ENCODE results near the gene PILRB. TPM values are rescaled to one million over a fixed set of nuclear protein-coding genes. Genes with fewer than 3 reads are reported as not detected.
"Not testable (repeated sequence)": the region's sequence is repeated elsewhere in the genome, so short reads cannot be mapped to it uniquely, and the experiment has no call there.

The PILRB gene
- total RNA-seq, 2 donors from 2014 or later: 11.6 to 12.5 TPM

DNA sequence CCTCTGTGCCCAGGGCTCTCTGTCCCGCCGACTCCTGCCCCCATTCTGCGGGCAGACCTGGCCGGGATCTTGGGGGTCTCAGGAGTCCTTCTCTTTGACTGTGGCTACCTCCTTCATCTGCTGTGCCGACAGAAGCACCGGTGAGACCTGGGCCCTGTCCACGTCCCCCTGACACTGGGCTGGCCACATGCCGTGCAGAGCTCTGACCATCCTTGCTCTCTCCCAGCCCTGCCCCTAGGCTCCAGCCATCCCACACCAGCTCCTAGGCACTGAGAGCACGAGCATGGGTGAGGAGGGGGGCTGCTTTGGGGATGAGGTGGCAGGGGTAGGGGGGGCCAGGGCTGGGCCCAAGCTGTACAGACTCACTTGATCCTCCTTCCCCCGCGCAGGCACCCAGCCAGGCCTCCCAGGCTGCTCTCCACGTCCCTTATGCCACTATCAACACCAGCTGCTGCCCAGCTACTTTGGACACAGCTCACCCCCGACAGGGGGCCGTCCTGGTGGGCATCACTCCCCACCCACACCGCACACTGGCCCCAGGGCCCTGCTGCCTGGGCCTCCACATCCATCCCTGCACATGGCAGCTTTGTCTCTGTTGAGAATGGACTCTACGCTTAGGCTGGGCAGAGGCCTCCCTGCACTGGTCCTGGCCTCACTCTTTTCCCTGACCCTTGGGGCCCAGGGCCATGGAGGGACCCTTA is 4.8 kb upstream of the PILRB start:
- no peak for DNase-seq
- ATAC-seq: no peak
- intact Hi-C loops (cut with DNase I): no loop called here

DNA sequence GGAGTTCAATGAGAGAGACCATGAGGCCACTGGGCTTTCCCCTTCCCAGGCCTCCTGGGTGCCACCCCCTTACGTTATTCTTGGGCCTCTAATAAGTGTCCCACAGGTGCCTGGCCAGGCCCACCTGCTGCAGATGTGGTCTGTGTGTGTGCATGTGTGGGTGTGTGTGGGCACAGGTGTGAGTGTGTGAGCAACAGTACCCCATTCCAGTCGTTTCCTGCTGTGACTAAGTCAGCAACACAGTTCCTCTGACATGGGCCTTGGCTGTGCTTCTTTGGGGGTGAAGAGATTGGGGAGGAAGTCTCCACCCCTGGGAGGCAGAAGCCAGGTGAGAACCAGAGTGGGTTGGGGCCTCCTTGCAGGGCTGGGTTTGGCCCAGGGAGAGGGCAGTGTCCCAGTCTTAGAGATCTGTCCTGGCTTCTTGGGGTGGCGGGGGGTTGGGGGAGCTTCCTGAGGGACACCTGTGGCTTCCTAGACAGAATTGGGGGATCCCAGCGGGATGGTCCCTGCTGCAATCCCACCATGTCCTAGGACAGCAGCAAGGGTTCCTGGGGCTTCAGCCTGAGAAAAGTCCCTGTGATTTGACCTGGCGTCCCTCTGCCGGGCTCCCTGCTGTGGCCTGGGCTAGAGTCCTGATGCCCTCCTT is 4.1 kb upstream of the PILRB start:
- intact Hi-C loops (cut with DNase I): no loop called here
- DNase-seq (no peak), ATAC-seq (no peak)

DNA sequence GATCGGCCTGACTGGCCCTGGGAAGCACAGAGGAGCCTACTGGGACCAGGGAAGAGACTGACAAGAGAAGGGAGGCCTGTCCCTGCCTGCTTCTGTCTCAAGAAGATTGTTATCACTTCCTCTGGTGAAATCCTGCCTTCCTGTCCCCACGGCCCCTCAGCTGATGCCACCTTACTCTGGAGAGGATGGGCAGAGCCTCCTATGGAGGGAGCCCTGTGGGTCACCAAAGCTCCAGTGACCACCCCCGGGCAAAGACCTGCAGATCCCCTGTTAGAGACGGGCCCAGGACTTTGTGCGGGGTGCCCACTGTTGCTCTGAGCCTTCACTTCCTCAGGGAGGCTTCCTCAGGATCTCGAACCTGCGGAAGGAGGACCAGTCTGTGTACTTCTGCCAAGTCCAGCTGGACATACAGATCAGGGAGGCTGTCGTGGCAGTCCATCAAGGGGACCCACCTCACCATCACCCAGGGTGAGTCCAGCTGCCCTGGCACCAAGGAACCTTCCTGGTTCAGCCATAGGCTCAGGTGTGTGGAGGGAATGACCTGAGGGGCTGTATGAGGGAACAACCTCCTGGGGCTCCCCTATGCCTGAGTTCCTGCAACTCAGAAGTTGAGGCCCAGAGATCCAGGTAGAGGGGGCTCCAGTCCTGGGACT is 1.4 kb upstream of the PILRB start:
- DNase-seq (no peak), ATAC-seq (no peak)
- intact Hi-C loops (cut with DNase I): no loop called here

DNA sequence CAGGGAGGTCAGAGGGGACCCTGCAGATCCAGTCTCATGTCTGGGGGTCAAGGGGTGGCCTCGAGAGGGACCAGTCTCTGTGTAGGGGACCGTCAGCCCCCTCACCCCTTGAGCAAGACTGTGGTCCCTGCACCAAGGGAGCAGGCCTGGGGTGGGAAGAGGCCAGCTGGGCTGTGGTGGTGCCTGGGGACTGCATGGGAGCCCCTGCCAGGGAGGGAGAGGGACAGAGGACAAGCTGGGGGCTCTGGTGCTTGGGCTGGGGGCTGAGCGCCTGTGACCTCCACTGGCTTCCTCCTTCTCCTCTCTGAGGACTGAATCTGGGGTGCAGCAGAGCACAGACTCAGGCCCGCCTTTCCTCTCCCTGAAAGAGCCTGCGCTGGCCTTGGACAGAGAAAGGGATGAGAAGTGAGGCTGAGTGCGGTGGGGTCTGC is 771 bp upstream of the PILRB start:
- DNase-seq (no peak), ATAC-seq (no peak)
- intact Hi-C loops (cut with DNase I): no loop called here

DNA sequence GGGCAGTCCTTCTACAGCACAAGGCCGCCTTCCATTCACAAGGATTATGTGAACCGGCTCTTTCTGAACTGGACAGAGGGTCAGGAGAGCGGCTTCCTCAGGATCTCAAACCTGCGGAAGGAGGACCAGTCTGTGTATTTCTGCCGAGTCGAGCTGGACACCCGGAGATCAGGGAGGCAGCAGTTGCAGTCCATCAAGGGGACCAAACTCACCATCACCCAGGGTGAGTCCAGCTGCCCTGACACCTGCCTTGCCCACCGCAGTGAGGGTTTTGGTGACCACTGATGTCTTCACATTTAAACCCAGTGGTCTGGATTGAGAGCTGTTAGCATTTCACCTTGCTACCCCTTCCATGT is 918 bp downstream of the PILRB start:
- intact Hi-C loops (cut with DNase I): no loop called here
- DNase-seq: no peak
- no peak for ATAC-seq

DNA sequence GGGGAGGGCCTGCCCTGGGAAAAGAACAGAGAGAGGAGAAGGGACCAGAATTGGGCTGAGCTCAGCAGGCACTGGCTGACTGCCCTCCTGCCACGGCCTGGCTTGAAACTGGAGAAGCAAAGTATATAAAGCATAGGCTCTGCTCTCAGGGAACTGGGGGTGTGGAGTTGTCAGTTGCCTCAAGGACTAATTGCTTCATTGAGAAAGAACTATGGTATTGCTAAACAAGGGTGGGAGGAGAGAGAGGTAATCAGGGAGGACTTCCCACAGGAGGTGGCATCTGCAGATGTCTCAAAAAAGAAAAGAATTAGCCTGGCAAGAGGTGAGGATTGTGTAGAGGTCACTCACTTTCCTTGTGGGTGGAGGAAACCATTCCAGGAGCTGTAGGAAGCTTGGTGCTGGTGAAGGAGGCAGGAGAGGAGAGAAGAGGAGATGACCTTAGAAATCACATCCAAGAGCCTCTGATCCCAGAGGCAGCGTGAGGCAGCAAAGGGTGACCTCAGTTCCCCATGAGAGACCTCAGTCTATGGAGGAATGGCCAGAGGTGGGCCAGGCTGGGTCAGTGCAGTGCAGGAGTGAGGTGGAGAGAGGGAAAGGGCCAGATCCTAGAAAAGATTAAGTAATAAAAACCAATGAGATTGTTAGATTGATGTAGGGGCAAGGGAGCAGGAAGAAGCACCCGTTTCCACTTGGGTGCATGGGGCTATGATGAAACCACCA is 2.4 kb downstream of the PILRB start:
- intact Hi-C loops (cut with DNase I): no loop called here
- DNase-seq (no peak), ATAC-seq (no peak)

DNA sequence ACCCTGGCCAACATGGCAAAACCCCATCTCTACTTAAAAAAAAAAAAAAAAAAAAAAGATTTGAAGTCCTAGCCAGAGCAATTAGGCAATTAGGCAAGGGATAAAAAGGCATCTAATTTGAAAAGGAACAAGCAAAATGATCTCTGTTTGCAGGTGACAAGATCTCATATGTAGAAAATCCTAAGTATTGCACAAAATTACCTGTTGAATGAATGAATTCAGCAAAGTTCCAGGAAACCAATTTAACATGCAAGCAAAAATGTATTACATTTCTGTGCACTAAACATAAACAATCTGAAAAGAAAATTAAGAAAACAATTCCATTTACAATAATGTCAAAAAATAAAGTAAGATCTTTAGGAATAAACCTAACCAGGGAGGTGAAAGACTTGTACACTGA is 5.2 kb downstream of the PILRB start:
- DNase-seq: no peak
- intact Hi-C loops (cut with DNase I): no loop called here
- ATAC-seq: no peak

DNA sequence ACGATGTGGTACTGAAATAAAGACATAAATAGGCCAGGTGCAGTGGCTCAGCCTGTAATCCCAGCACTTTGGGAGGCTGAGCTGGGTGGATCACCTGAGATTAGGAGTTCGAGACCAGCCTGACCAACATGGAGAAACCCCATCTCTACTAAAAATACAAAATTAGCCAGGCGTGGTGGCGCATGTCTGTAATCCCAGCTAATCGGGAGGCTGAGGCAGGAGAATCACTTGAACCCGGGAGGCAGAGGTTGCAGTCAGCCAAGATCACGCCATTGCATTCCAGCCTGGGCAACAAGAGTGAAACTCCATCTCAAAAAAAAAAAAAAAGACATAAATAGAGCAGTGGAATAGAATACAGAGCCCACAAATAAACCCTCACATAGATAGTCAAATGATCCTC is 5.9 kb downstream of the PILRB start:
- DNase-seq; intact Hi-C loops (cut with DNase I); ATAC-seq: not testable (repeated sequence)

DNA sequence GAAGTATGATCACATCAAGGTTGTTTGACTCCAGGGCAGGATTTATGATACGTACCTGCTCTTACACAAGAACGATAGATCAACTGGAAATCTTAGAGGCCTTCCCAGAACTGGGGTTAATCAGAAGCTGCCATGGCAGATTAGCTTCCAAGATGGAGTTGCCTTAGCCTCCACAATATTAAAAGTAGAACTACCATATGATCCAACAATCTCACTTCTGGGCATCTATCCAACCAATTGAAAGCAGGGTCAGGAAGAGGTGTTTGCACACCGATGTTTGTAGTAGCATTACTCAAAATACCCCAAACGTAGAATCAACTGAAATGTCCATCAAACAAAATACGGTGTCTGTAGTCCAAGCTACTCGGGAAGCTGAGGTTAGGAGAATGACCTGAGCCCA is 6.6 kb downstream of the PILRB start:
- no peak for ATAC-seq
- intact Hi-C loops (cut with DNase I): no loop called here
- no peak for DNase-seq

DNA sequence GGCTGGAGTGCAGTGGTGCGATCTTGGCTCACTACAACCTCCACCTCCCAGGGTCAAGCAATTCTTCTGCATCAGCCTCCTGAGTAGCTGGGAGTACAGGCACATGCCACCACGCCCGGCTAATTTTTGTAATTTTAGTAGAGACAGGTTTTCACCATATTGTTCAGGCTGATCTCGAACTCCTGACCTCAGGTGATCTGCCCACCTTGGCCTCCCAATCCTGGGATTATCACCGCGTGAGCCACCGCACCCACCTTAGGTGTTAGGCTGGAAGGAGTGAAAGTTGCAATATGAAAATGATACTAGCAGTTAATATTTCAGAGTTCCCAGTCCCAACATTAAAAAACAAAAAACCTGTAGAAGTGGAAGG is 8.1 kb downstream of the PILRB start:
- ATAC-seq; intact Hi-C loops (cut with DNase I); DNase-seq: not testable (repeated sequence)

DNA sequence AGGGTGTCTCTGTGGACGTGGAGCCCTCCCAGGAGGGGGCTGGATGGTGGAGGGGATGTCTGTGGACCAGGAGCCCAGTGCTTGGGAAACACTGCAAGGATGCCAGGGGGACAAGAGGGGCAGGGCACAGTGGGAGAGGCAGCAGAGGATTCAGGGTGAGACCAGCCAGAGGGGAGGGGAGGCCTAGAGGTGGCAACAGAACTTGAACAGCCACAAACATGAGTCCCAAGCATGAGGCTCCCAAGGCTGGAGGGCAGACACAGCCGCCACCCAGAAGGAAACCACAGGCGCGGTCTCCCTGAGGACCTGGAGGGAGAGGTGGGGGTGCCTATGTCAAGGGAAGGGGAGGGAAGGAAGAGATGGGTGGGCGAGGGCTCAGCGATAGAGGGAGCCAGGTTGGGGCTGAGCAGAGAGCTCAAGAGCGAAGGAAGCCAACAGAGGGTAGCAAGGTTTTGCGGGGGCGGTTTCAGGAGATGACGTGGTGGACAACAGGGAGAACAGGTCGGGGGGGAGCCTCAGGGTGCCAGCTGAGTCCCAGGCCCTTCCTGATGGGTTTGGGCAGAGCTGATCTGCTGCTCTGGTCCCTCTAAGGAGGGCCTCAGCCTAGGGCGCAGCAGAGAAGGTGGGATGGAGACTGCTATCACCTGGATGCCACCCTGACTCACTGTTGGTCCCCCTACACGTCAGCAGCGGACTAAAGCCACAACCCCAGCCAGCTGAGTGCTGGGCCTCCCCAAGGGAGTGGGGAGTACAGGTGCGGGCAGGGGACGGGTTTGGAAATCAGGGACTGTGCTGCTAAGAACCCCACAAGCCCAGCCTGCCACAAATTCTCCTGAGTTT is 8.7 kb downstream of the PILRB start:
- intact Hi-C loops (cut with DNase I): no loop called here
- ATAC-seq (no peak), DNase-seq (no peak)

DNA sequence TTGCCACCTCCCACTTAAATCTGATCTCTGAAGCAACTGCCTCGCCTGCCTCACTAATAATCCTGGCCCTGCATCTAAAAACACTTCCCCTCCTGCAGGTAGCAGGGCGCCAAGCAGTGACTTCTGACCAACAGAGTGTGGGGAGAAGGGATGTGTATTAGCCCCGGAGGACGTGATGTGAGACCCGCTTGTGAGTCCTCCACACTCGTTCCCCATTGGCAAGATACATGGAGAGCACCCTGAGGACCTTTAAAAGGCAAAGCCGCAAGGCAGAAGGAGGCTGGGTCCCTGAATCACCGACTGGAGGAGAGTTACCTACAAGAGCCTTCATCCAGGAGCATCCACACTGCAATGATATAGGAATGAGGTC is 9.3 kb downstream of the PILRB start:
- intact Hi-C loops (cut with DNase I): no loop called here
- ATAC-seq: no peak
- DNase-seq: no peak

DNA sequence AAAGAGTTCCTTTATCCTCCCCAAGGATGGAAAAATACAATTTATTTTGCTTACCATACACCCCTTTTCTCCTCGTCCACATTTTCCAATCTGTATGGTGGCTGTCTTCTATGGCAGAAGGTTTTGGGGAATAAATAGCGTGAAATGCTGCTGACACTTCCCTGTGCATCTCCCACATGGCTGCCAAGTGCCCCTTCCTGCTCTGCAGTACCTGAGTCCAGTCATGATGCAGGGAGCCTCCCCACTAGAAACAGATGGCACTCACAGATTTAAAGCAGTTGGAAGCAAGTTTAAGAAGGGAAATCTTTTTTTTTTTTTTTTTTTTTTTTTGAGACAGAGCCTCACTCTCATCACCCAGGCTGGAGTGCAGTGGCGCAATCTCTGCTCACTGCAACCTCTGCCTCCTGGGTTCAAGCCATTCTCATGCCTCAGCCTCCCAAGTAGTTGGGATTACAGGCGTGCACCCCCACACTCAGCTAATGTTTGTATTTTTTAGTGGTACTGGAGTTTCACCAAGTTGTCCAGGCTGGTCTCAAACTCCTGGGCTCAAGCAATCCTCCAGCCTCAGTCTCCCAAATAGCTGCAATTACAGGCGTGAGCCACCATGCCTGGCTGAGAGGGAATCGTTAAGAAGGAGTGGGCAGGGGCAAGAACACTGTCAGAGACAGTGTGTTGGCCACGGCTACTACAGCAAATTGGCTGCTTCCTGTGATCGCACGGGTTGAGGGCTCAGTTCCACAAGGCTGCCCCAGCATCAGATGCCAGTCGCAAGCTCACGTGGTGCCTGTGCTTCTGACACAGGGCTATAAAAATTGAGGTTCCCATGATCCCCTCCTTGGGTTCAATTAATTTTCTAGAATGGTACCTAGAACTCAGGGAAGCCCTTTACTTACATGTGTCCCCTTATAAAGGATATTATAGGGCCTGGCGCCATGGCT is 10.0 kb downstream of the PILRB start:
- intact Hi-C loops (cut with DNase I): no loop called here
- ATAC-seq (no peak), DNase-seq (no peak)

DNA sequence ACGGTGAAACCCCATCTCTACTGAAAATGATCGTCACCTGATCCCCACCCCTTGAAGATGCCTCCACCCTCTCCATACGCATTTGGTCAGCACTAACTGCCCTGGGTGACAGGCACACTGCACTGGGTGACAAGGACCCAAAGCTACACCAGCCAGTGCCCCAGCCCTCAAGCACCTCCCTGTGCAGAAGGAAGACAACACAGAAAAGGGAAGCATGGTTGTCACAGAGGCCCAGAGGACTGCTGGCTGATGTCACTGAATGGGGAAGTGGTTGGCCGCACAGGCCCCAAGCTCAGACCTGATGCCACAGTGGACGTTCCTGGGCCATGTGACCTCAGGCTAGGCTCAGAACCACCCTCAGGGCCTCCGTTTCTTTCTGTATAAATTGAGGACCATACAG is 11.2 kb downstream of the PILRB start:
- intact Hi-C loops (cut with DNase I): no loop called here
- DNase-seq (peak; percentile 53), ATAC-seq (peak; percentile 52 to 64)

DNA sequence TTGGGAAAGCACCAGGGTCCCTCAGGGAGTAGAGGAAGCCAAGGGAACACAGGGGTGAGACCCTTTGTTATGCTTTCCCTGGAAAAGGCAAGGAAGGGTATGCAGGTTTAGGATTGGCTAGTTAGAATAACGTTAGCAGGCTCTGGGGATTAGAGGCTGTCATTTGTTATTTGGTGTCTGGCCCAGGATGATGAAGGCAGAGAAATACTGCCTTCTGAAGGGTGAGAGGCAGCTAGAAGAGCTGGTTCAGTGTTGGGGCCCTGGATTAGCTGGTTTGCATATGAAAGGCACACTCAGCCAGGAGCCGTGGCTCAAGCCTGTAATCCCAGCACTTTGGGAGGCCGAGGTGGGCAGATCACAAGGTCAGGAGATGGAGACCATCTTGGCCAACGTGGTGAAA is 12.4 kb downstream of the PILRB start:
- ATAC-seq (no peak), DNase-seq (no peak)
- intact Hi-C loops (cut with DNase I): no loop called here

DNA sequence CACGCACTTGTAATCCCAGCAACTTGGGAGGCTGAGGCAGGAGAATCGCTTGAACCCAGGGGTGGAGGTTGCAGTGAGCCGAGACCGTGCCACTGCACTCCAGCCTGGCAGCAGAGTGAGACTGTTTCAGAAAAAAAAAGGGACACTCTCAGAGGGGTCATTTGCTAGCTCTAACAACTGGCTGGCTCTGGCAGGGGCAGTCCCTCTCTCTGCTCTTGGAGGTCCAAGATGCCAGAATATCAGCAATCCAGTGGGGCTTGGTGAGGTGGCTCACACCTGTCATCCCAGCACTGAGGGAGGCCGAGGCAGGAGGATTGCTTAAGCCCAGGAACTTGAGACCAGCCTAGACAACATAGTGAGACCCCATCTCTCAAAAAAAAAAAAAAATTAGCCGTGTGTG is 12.8 kb downstream of the PILRB start:
- DNase-seq: no peak
- ATAC-seq: no peak
- intact Hi-C loops (cut with DNase I): no loop called here

DNA sequence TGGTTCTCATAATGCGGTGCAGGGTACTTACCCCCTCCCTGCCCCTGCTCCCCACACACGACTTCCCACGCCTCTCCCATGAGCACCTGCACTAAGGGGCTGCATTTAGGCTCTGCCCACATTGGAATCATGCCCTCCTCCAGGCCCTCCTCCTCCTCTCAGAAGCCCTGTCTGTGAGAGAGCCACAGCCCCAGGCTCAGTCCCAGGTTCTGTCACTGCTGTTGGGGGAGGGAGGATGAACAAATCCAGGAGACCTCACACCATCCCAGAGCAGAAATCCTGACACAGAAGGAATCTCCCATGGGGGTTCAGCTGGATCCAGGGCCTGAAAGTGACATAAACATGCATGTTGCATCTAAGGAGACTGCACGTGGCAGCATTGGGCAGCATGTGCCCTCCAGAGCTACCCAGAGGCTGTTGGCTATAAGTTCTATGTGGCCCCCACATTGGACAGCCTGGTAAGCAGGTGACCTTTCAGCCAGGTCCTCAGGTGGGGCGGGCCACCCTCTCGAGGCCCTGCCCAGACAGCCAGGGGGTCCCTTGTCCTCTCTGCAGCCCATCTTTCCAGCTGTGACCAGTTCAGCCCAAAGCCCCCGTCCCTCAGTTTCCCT is 13.7 kb downstream of the PILRB start:
- intact Hi-C loops (cut with DNase I): no loop called here
- ATAC-seq (no peak), DNase-seq (no peak)

DNA sequence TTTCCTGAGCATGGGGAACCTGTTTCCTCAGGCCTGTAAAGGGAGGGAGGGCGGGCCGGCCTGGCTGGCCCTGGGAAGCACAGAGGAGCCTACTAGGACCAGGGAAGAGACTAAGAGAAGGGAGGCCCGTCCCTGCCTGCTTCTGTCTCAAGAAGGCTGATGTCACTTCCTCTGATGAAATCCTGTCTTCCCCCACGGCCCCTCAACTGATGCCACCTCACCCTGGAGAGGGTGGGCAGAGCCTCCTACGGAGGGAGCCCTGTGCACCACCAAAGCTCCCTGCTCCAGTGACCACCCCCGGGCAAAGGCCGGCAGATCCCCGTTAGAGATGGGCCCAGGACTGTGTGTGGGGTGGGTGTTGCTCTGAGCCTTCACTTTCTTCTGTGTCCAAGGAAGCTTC is 14.3 kb downstream of the PILRB start:
- ATAC-seq (peak; percentile 21 to 22), DNase-seq (no peak)
- intact Hi-C loops (cut with DNase I): no loop called here
